OCI-LY7 (cell line): ENCODE results near the gene CCDC198. TPM values are rescaled to one million over a fixed set of nuclear protein-coding genes. Genes with fewer than 3 reads are reported as not detected.

ENCODE experiments used
- BruUV-seq: library from RNA; stranded (reverse); fragments of 400-500 nt; replicated peaks from 2 replicates; lab custom pipeline; 2021; lab: Mats Ljungman, UMichigan
- CTCF ChIA-PET: fragments of 300-600 bp; sonication (Branson Sonifier 250); formaldehyde crosslinking; loops from one replicate; lab custom pipeline; 2022; ENCODE audit warnings: antibody characterized with exemption; ENCODE audit not compliant: unreplicated experiment; lab: Charles Lee
- POLR2A ChIA-PET: fragments of 300-600 bp; sonication (Branson Sonifier 250); formaldehyde crosslinking; loops from one replicate; lab custom pipeline; 2022; ENCODE audit warnings: antibody characterized with exemption; lab: Charles Lee
- DNase-seq: peaks from one replicate; pipeline ENCODE4 v3.0.0-alpha.2; 2015; ENCODE audit warnings: low spot score
- H2AFZ ChIP-seq: fragments of 200-600 bp; sonication (generic), shearing (Covaris generic); 2 replicates; pipeline ENCODE4 v1.6.1; 2014; ENCODE audit warnings: mild to moderate bottlenecking, antibody characterized with exemption, low read length, moderate library complexity
- H3K27ac ChIP-seq: fragments of 200-600 bp; sonication (generic); 2 replicates; pipeline ENCODE4 v1.5.1; 2014; ENCODE audit warnings: mixed run types, low read depth, mild to moderate bottlenecking, moderate library complexity, low read length, inconsistent platforms; ENCODE audit not compliant: poor library complexity, severe bottlenecking
- H3K36me3 ChIP-seq: fragments of 200-600 bp; sonication (generic); 2 replicates; pipeline ENCODE4 v1.6.1; 2014; ENCODE audit warnings: mild to moderate bottlenecking, antibody characterized with exemption, low read length, moderate library complexity, mixed read lengths; ENCODE audit not compliant: insufficient read depth
- H3K4me1 ChIP-seq: fragments of 200-600 bp; sonication (generic); 2 replicates; pipeline ENCODE4 v1.5.1; 2014; ENCODE audit warnings: mild to moderate bottlenecking, low read length; ENCODE audit not compliant: insufficient read depth, poor library complexity, severe bottlenecking
- H3K4me2 ChIP-seq: fragments of 200-600 bp; sonication (generic); 2 replicates; pipeline ENCODE4 v1.6.1; 2014; ENCODE audit warnings: mild to moderate bottlenecking, low read length
- H3K4me3 ChIP-seq: fragments of 200-600 bp; sonication (generic); 2 replicates; pipeline ENCODE4 v1.5.1; 2014; ENCODE audit warnings: mild to moderate bottlenecking, low read depth, low read length; ENCODE audit not compliant: poor library complexity, severe bottlenecking
- H3K79me2 ChIP-seq: fragments of 200-600 bp; sonication (generic); 2 replicates; pipeline ENCODE4 v1.6.1; 2016; ENCODE audit warnings: low read depth, mild to moderate bottlenecking, low read length, moderate library complexity, mixed read lengths; ENCODE audit not compliant: insufficient read depth
- H3K9me2 ChIP-seq: fragments of 200-600 bp; sonication (generic); 2 replicates; pipeline ENCODE4 v1.6.1; 2016; ENCODE audit warnings: mild to moderate bottlenecking, low read length, mixed read lengths; ENCODE audit not compliant: insufficient read depth
- H3K9me3 ChIP-seq: fragments of 200-600 bp; sonication (generic); 2 replicates; pipeline ENCODE4 v1.6.1; 2014; ENCODE audit warnings: mild to moderate bottlenecking, mixed run types, low read length, mixed read lengths
- H4K20me1 ChIP-seq: fragments of 200-600 bp; sonication (generic); 2 replicates; pipeline ENCODE4 v1.6.1; 2014; ENCODE audit warnings: mild to moderate bottlenecking, antibody characterized with exemption, low read length, moderate library complexity, mixed read lengths; ENCODE audit not compliant: insufficient read depth
- EZH2phosphoT487 ChIP-seq: fragments of 200-600 bp; sonication (generic); IDR thresholded peaks from 2 replicates; pipeline ENCODE4 v1.6.1; 2018; ENCODE audit warnings: low read depth, borderline replicate concordance, mild to moderate bottlenecking, mixed run types, antibody characterized with exemption, low read length, moderate library complexity, mixed read lengths
- intact Hi-C: fragments of 100-400 bp; cut with micrococcal nuclease; formaldehyde crosslinking; loops from one replicate; pipeline ENCODE4 v1.10.0; 2022; ENCODE audit not compliant: unreplicated experiment
- total RNA-seq, 2 experiments: library from RNA; depleted of rRNA in 1 of 2; stranded (reverse); fragments of >200 nt in 1 of 2; shearing (Covaris generic) in 1 of 2; gene quantifications; 2 replicates each; pipeline ENCODE4 v1.2.3, GENCODE V29; 2014 to 2022
- TF ChIP-seq, protein P1 (sequence below): fragments of 200-600 bp; sonication (generic); conservative IDR thresholded peaks from 2 replicates; pipeline ENCODE4 v1.5.1; 2014; ENCODE audit warnings: mild to moderate bottlenecking, antibody characterized with exemption, low read length, moderate library complexity, mixed read lengths

Gene CCDC198
- total RNA-seq, 2 experiments from 2014 or later = not detected

DNA sequence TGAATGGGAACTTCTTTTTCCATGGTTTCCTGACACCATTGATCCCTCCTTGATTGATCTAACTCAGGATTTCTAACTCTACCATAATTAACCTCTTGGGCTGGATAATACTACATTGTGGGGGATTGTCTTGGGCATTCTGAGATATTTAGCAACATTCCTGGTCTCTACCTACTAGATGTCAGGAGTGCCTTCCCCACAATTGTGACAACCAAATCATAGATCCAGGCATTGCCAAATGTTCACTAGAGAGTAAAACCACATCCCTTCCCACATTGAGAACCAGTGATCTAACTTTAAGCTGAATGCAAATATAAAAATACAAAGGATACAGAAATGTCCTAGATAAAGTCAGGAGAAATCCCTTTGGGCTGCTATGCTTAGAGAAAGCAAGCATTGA lies 36.9 kb upstream of the CCDC198 start:
- no peak overlapping the region for H2AFZ ChIP-seq
- H3K79me2 ChIP-seq = no peaks in the 10 kb centered on the region
- H4K20me1 ChIP-seq = no peaks in the 10 kb centered on the region
- no peak overlapping the region for H3K27ac ChIP-seq
- BruUV-seq = no TSS peak
- no peaks in the 10 kb centered on the region for H3K9me3 ChIP-seq
- TF ChIP-seq, protein P1, sequence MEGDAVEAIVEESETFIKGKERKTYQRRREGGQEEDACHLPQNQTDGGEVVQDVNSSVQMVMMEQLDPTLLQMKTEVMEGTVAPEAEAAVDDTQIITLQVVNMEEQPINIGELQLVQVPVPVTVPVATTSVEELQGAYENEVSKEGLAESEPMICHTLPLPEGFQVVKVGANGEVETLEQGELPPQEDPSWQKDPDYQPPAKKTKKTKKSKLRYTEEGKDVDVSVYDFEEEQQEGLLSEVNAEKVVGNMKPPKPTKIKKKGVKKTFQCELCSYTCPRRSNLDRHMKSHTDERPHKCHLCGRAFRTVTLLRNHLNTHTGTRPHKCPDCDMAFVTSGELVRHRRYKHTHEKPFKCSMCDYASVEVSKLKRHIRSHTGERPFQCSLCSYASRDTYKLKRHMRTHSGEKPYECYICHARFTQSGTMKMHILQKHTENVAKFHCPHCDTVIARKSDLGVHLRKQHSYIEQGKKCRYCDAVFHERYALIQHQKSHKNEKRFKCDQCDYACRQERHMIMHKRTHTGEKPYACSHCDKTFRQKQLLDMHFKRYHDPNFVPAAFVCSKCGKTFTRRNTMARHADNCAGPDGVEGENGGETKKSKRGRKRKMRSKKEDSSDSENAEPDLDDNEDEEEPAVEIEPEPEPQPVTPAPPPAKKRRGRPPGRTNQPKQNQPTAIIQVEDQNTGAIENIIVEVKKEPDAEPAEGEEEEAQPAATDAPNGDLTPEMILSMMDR = no peak
- TF ChIP-seq EZH2phosphoT487 = no peak
- DNase-seq = no peak
- H3K9me2 ChIP-seq = no peaks in the 10 kb centered on the region
- H3K36me3 ChIP-seq = no peaks in the 10 kb centered on the region
- H3K4me3 ChIP-seq = no peak overlapping the region
- H3K4me1 ChIP-seq = no peaks in the 10 kb centered on the region
- ChIA-PET POLR2A (interaction anchor here (0.5 kb wide), 1 partner anchor 12 kb away, joined by 3 read pairs; no protein-coding TSS in a partner anchor), CTCF (no interaction called here)
- intact Hi-C loops = no loop called here
- no peak overlapping the region for H3K4me2 ChIP-seq

DNA sequence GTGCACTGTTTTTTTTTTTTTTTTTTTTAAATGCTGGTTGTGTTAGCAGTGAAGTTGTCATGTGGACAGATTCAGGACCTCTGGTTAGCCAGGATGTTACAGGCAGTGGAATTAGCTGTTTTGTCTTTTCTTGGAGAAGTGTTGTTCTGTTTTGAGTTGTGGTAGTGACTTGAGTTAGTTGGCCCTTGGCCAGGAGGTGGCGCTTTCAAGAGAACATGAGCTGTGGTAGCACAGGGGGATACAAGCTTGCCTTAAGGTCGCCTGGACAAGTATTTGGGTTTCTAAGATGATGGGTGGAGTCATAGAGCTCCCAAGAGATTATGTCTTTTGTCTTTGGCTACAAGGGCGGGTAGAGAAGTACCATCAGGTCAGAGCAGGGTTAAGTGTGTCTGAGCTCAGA lies 33.3 kb upstream of the CCDC198 start:
- no peaks in the 10 kb centered on the region for H3K4me1 ChIP-seq
- intact Hi-C loops = no loop called here
- H3K4me2 ChIP-seq = no peak overlapping the region
- peak; percentile 19 for DNase-seq
- BruUV-seq = no TSS peak
- no peaks in the 10 kb centered on the region for H3K9me3 ChIP-seq
- no peak overlapping the region for H3K27ac ChIP-seq
- no peak overlapping the region for H3K4me3 ChIP-seq
- H2AFZ ChIP-seq = no peak overlapping the region
- no peaks in the 10 kb centered on the region for H3K36me3 ChIP-seq
- TF ChIP-seq, protein P1 = peak; percentile 63
- TF ChIP-seq EZH2phosphoT487 = no peak
- H4K20me1 ChIP-seq = no peaks in the 10 kb centered on the region
- H3K9me2 ChIP-seq = no peaks in the 10 kb centered on the region
- POLR2A ChIA-PET = interaction anchor here (0.7 kb wide), 1 partner anchor 196 kb away, joined by 3 read pairs; no protein-coding TSS in a partner anchor
- CTCF ChIA-PET = no interaction called here
- no peaks in the 10 kb centered on the region for H3K79me2 ChIP-seq

DNA sequence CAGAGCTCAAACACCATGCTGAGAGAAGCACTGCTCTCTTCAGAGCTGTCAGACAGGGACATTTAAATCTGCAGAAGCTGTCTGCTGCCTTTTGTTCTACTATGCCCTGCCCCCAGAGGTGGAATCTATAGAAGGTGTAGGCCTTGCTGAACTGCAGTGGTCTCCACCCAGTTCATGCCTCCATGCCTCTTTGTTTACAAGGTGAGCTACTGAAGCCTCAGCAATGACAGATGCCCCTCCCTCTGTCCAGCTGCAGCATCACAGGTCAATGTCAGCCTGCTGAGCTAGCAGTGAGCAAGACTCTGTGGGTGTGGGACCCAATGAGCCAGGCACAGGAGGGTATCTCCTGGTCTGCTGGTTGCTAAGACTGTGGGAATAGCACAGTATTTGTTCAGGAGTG lies 25.4 kb upstream of the CCDC198 start:
- intact Hi-C loops = no loop called here
- Histone ChIP-seq H4K20me1 (no peaks in the 10 kb centered on the region), H3K4me2 (no peak overlapping the region), H3K79me2 (no peaks in the 10 kb centered on the region), H3K9me2 (no peaks in the 10 kb centered on the region), H2AFZ (no peak overlapping the region), H3K9me3 (no peaks in the 10 kb centered on the region), H3K27ac (no peak overlapping the region), H3K4me1 (no peaks in the 10 kb centered on the region), H3K36me3 (no peaks in the 10 kb centered on the region), H3K4me3 (no peak overlapping the region)
- no peak for TF ChIP-seq EZH2phosphoT487
- TF ChIP-seq, protein P1 = no peak
- POLR2A ChIA-PET = interaction anchor here (0.7 kb wide), 1 partner anchor 12 kb away, joined by 3 read pairs; no protein-coding TSS in a partner anchor
- no TSS peak for BruUV-seq
- CTCF ChIA-PET = no interaction called here
- DNase-seq = no peak
